Dendritic cell treated with granulocyte-macrophage colony-stimulating factor and Interleukin-4, amounts not matched to agents 40 ng/mL and 50 ng/mL, for 4 days (primary cell): ENCODE results near the gene PI4KA.

Experiments used
- H3K27ac Mint-ChIP-seq: one replicate; pipeline ENCODE4 v1.8.0; 2022; ENCODE audit warnings: mild to moderate bottlenecking, mixed read lengths
- H3K27me3 Mint-ChIP-seq: one replicate; pipeline ENCODE4 v1.8.0; 2022; ENCODE audit warnings: mild to moderate bottlenecking, mixed read lengths
- H3K36me3 Mint-ChIP-seq: one replicate; pipeline ENCODE4 v1.8.0; 2022; ENCODE audit warnings: low read depth, mixed read lengths
- H3K4me1 Mint-ChIP-seq: one replicate; pipeline ENCODE4 v1.8.0; 2022; ENCODE audit warnings: low read depth, mixed read lengths
- H3K4me3 Mint-ChIP-seq: one replicate; pipeline ENCODE4 v1.8.0; 2022; ENCODE audit warnings: mild to moderate bottlenecking, moderate library complexity, mixed read lengths
- H3K9me3 Mint-ChIP-seq: one replicate; pipeline ENCODE4 v1.8.0; 2022; ENCODE audit warnings: mixed read lengths
- intact Hi-C: fragments of 100-400 bp; cut with micrococcal nuclease; formaldehyde crosslinking; loops from one replicate; pipeline ENCODE4 v1.15.0; 2022

The PI4KA gene

GRCh38 chr22:20811971-20812660 is 46.5 kb downstream of the PI4KA start:
- intact Hi-C loops: no loop called here
- Mint-ChIP-seq H3K4me3 (no peak overlapping the region), H3K27ac (no peak overlapping the region), H3K27me3 (no peaks in the 10 kb centered on the region), H3K9me3 (no peaks in the 10 kb centered on the region), H3K36me3 (peaks cover 95% of the 10 kb centered on the region), H3K4me1 (no peaks in the 10 kb centered on the region)

- no peak overlapping the region for H3K27ac Mint-ChIP-seq
- H3K27me3 Mint-ChIP-seq: no peaks in the 10 kb centered on the region
- peaks cover 91% of the 10 kb centered on the region for H3K36me3 Mint-ChIP-seq
- intact Hi-C loops: no loop called here
- no peaks in the 10 kb centered on the region for H3K9me3 Mint-ChIP-seq
- no peak overlapping the region for H3K4me3 Mint-ChIP-seq
- H3K4me1 Mint-ChIP-seq: no peaks in the 10 kb centered on the region
Measured at GRCh38 chr22:20811171-20811570, 47.4 kb downstream of the PI4KA start.

GRCh38 chr22:20810645-20811044 is 48.0 kb downstream of the PI4KA start:
- Mint-ChIP-seq H3K4me1 (no peaks in the 10 kb centered on the region), H3K4me3 (no peak overlapping the region), H3K27ac (no peak overlapping the region), H3K9me3 (no peaks in the 10 kb centered on the region), H3K36me3 (peaks cover 91% of the 10 kb centered on the region), H3K27me3 (no peaks in the 10 kb centered on the region)
- intact Hi-C loops: no loop called here

DNA sequence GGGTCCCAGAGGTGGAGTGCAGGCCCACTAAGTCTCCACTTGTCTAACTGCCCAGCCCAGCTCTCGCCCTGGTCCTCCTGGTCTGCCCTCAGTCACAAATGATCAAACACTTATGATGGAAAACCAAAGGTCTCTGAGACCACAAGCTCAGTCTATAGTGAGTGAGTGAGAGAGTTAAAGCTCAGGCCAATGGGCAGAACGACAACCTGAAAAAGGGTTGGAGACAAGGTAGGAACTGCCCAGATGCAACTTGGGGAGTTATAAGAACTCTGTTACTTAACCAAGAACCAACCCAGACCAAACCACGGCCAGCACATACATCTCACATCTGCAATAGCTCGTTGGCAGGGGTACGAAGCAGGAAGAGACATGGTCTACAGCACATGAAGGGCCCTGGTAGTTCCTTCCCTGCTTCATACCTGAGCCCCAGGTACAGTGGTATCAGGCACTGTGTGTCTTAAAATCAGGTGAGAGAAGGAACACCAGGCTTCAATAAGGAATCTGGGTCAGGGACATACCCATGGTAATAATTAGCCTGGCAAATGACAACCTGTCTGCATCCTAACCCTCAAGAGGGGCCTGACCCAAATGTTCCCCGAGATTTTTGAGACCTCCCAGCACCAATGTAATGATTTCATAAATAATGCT is 48.9 kb downstream of the PI4KA start:
- Mint-ChIP-seq H3K4me3 (no peak overlapping the region), H3K36me3 (peaks cover 96% of the 10 kb centered on the region), H3K27me3 (no peaks in the 10 kb centered on the region), H3K9me3 (no peaks in the 10 kb centered on the region), H3K27ac (no peak overlapping the region), H3K4me1 (no peaks in the 10 kb centered on the region)
- intact Hi-C loops: loop anchor here (10.0 kb wide), 1 partner anchor 55 kb away; no protein-coding TSS in a partner anchor

DNA sequence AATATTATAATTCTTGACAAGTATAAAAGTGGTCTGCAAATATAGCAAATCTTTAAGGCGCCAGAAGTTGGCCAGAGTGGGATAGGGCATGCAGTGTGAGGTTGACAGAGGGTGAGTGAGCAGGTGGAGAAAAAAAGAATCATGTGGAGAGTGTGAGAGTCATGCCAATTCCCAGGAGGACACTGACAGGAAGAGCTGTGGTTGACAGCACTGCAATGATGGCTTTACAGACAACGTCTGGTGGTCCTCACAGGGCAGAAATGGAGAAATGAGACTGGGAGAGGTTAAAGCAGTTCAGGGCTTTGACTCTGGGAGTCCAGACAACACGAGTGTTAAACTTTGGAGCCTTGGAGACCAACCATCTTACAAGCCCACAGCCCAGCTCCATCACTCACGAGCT is 49.8 kb downstream of the PI4KA start:
- no peaks in the 10 kb centered on the region for H3K27me3 Mint-ChIP-seq
- H3K27ac Mint-ChIP-seq: no peak overlapping the region
- H3K9me3 Mint-ChIP-seq: no peaks in the 10 kb centered on the region
- peaks cover 96% of the 10 kb centered on the region for H3K36me3 Mint-ChIP-seq
- no peaks in the 10 kb centered on the region for H3K4me1 Mint-ChIP-seq
- no peak overlapping the region for H3K4me3 Mint-ChIP-seq
- intact Hi-C loops: loop anchor here (10.0 kb wide), 1 partner anchor 56 kb away; no protein-coding TSS in a partner anchor

DNA sequence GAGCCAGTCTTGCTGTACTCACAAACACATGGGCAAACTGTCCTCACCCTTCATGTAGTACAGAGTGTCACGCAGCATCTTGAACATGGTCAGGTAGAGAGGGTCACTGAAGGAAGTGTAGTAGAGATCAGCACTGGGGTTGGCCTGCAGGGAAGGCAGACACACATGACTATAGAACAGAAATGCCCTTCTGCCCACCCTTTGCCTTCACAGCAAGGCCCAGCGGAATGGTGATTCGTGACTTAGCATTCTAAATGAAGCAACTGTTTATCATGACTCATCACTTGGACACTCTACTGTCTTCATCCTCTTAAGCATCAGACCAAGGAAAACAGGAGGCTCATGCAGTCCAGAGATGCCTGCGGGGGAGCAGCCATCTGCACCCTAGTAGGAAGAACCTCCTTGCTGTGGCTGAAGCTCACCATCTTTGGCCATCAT is 51.3 kb downstream of the PI4KA start:
- Mint-ChIP-seq H3K4me3 (no peak overlapping the region), H3K4me1 (no peaks in the 10 kb centered on the region), H3K27me3 (no peaks in the 10 kb centered on the region), H3K36me3 (peaks cover 96% of the 10 kb centered on the region), H3K9me3 (no peaks in the 10 kb centered on the region), H3K27ac (no peak overlapping the region)
- intact Hi-C loops: loop anchor here (10.0 kb wide), 1 partner anchor 57 kb away; no protein-coding TSS in a partner anchor

DNA sequence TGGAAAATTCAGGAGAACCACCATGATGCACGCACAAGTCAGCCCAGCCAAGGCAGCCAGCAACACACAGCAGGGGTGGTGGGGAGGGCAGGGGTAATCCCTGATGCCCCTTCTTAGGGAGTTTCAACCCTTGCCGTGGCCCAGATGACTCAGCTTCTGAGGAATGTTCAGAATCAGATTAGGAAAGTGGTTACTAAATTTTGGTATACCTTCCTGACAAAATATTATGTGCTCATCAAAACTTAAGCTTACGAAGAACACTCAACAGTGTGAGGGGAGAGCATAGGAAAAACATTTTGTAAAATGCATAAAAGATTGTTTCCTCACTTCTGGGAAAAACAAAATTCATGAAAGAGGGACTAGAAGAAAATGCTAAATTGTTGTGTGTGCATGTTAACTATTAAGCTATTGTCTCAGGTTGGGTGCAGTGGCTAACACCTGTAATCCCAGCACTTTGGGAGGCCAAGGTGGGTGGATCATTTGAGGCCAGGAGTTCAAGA is 52.6 kb downstream of the PI4KA start:
- no peaks in the 10 kb centered on the region for H3K27me3 Mint-ChIP-seq
- no peaks in the 10 kb centered on the region for H3K4me1 Mint-ChIP-seq
- intact Hi-C loops: loop anchor here (10.0 kb wide), 1 partner anchor 59 kb away; no protein-coding TSS in a partner anchor
- H3K27ac Mint-ChIP-seq: no peak overlapping the region
- peaks cover 96% of the 10 kb centered on the region for H3K36me3 Mint-ChIP-seq
- no peak overlapping the region for H3K4me3 Mint-ChIP-seq
- H3K9me3 Mint-ChIP-seq: no peaks in the 10 kb centered on the region

GRCh38 chr22:20804650-20805049 is 54.0 kb downstream of the PI4KA start:
- no peaks in the 10 kb centered on the region for H3K9me3 Mint-ChIP-seq
- H3K36me3 Mint-ChIP-seq: peaks cover 96% of the 10 kb centered on the region
- H3K27me3 Mint-ChIP-seq: no peaks in the 10 kb centered on the region
- H3K27ac Mint-ChIP-seq: no peak overlapping the region
- H3K4me3 Mint-ChIP-seq: no peak overlapping the region
- H3K4me1 Mint-ChIP-seq: no peaks in the 10 kb centered on the region
- intact Hi-C loops: loop anchor here (10.0 kb wide), 1 partner anchor 60 kb away; no protein-coding TSS in a partner anchor

GRCh38 chr22:20803696-20804324 is 54.8 kb downstream of the PI4KA start:
- H3K36me3 Mint-ChIP-seq: peaks cover 96% of the 10 kb centered on the region
- no peaks in the 10 kb centered on the region for H3K27me3 Mint-ChIP-seq
- intact Hi-C loops: loop anchor here (10.0 kb wide), 1 partner anchor 61 kb away; no protein-coding TSS in a partner anchor
- H3K27ac Mint-ChIP-seq: no peak overlapping the region
- no peak overlapping the region for H3K4me3 Mint-ChIP-seq
- no peaks in the 10 kb centered on the region for H3K4me1 Mint-ChIP-seq
- H3K9me3 Mint-ChIP-seq: no peaks in the 10 kb centered on the region

DNA sequence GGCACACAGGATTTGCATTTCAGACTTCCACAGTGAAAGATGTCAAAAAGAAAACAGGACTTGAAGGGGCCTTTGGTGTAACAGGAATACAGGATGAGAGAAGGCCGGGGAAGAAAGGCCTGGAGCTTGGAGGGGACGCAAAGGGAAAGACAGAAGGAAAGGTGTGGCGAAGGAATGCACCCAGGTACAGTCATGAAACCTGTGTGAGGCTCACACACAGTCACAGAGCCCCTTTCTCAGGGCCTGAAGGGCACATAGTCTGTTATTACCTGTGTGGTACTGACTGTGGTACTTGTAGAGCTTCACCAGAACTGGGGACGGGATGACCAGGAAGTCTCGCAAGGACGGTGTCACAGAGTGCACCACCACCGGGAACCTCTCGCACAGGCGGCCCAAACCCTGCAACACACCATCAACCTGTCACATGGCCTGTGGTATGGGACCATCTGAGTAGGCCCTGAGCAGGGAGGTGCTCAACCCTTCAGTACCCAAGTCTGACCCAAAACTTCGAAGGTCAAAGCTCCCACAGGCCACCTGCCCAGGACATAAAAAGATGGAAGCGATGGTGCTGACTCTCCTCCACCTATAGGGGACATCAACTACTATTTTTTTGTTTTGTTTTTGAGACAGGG is 55.6 kb downstream of the PI4KA start:
- H3K36me3 Mint-ChIP-seq: peaks cover 96% of the 10 kb centered on the region
- no peak overlapping the region for H3K27ac Mint-ChIP-seq
- H3K4me3 Mint-ChIP-seq: no peak overlapping the region
- H3K27me3 Mint-ChIP-seq: no peaks in the 10 kb centered on the region
- H3K4me1 Mint-ChIP-seq: no peaks in the 10 kb centered on the region
- no peaks in the 10 kb centered on the region for H3K9me3 Mint-ChIP-seq
- intact Hi-C loops: loop anchor here (10.0 kb wide), 1 partner anchor 62 kb away; no protein-coding TSS in a partner anchor

DNA sequence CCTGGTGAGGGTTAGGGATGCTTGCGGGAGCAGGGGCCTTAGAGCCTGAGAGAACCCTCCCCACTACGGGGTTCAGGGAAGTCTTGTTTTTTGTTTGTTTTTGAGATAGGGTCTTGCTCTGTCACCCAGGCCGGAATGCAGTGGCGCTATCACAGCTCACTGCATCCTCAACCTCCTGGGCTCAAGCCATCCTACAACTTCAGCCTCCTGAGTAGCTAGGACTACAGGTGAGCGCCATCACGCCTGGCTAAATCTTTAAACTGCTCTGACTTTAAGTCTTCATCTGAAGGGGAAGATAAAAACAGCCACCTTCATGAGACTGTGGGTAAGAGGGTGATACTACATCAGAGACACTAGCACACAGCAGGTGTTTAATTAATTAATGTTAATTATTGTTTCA is 56.2 kb downstream of the PI4KA start:
- Mint-ChIP-seq H3K36me3 (peaks cover 96% of the 10 kb centered on the region), H3K4me1 (no peaks in the 10 kb centered on the region), H3K27me3 (no peaks in the 10 kb centered on the region), H3K27ac (no peak overlapping the region), H3K9me3 (no peaks in the 10 kb centered on the region), H3K4me3 (no peak overlapping the region)
- intact Hi-C loops: loop anchor here (10.0 kb wide), 1 partner anchor 62 kb away; no protein-coding TSS in a partner anchor

GRCh38 chr22:20799449-20799848 is 59.2 kb downstream of the PI4KA start:
- Mint-ChIP-seq H3K4me3 (no peak overlapping the region), H3K4me1 (no peaks in the 10 kb centered on the region), H3K36me3 (peaks cover 100% of the 10 kb centered on the region), H3K9me3 (no peaks in the 10 kb centered on the region), H3K27me3 (no peaks in the 10 kb centered on the region), H3K27ac (no peak overlapping the region)
- intact Hi-C loops: no loop called here

- H3K4me1 Mint-ChIP-seq: no peaks in the 10 kb centered on the region
- no peaks in the 10 kb centered on the region for H3K9me3 Mint-ChIP-seq
- H3K27ac Mint-ChIP-seq: no peak overlapping the region
- H3K4me3 Mint-ChIP-seq: no peak overlapping the region
- H3K36me3 Mint-ChIP-seq: peaks cover 100% of the 10 kb centered on the region
- intact Hi-C loops: no loop called here
- no peaks in the 10 kb centered on the region for H3K27me3 Mint-ChIP-seq
Measured at GRCh38 chr22:20798974-20799373, 59.6 kb downstream of the PI4KA start.
